ENCODE measurements around the gene ELL. TPM values are rescaled to one million over a fixed set of nuclear protein-coding genes. Genes with fewer than 3 reads are reported as not detected.

Gene ELL
- polyA plus RNA-seq, 1 of the 3 experiments (the other 2 are of a cell fraction) = 7.4 TPM

- no peak for TF ChIP-seq CTCF (IDR thresholded peaks at IDR 0.05)
- TF ChIP-seq USF1 (IDR thresholded peaks at IDR 0.05; ENCODE audit: borderline replicate concordance, low read depth) = no peak
- no peak for TF ChIP-seq MAX (IDR thresholded peaks at IDR 0.05; ENCODE audit: low read depth)
- no peak for TF ChIP-seq CHD2 (IDR thresholded peaks at IDR 0.05; ENCODE audit: low read length, partially characterized antibody)
- no peak for TF ChIP-seq IRF3 (IDR thresholded peaks at IDR 0.05; ENCODE audit: low read depth, low read length)
Observed at GRCh38 chr19:18438331-18439024, 83.4 kb downstream of the ELL start (continued).

- CTCF ChIA-PET = interaction anchor here (0.6 to 3.9 kb wide), 7 partner anchors 11 to 583 kb away, joined by 3 to 30 read pairs (median 4); no protein-coding TSS in a partner anchor
- DNase-seq = peak; percentile 94
- no peaks in the 10 kb centered on the region for H3K9me2 ChIP-seq
- peaks cover 0 to 25% of the 10 kb centered on the region in 2 experiments; a peak in 2 of 4 replicates for H3K4me1 ChIP-seq (ENCODE audit: control insufficient read depth in 1 of 2, insufficient read depth in 2 of 2, low read depth in 1 of 2, low read length in 1 of 2)
- peaks cover 19% of the 10 kb centered on the region for H3F3A ChIP-seq (replicated peaks; ENCODE audit: insufficient read depth)
- H3K4me2 ChIP-seq = peak within 1 kb of the TSS; percentile 87
- no peaks in the 10 kb centered on the region for H3K79me2 ChIP-seq (ENCODE audit: insufficient read depth)
- 38% methylated on average over 10 of the region's 99 CpGs for WGBS (ENCODE audit: low lambda C conversion rate)
- H3K9me3 ChIP-seq = no peaks in the 10 kb centered on the region
- peak within 1 kb of the TSS; percentile 62 to 65 for H3K4me3 ChIP-seq (ENCODE audit: low read depth in 2 of 2, low read length in 1 of 2)
- H4K20me1 ChIP-seq (ENCODE audit: insufficient read depth) = no peaks in the 10 kb centered on the region
- POLR2A ChIA-PET = interaction anchor here (0.9 kb wide), 1 partner anchor 21 kb away, joined by 3 read pairs; no protein-coding TSS in a partner anchor
- peak within 1 kb of the TSS; percentile 32 to 82; a peak in 3 of 4 replicates for H3K27ac ChIP-seq (ENCODE audit: low read depth in 2 of 2, low read length in 1 of 2)
- H3K36me3 ChIP-seq (replicated peaks in 1 of 2; ENCODE audit: control insufficient read depth in 1 of 2, insufficient read depth in 2 of 2, low read length in 1 of 2) = peaks cover 0 to 3% of the 10 kb centered on the region in 2 experiments
- no peak within 1 kb of the TSS for H2AFZ ChIP-seq (ENCODE audit: low read depth)
- H3K27me3 ChIP-seq (ENCODE audit: insufficient read depth) = no peaks in the 10 kb centered on the region
- H3K9ac ChIP-seq = peak within 1 kb of the TSS; percentile 51
- TF ChIP-seq MXI1 (IDR thresholded peaks at IDR 0.05; ENCODE audit: low read depth, low read length) (peak; percentile 14; the same call in 1 of the 2 replicates), MAX (IDR thresholded peaks at IDR 0.05; ENCODE audit: low read depth) (peak; percentile 60; the same call in 1 of the 2 replicates), RCOR1 (IDR thresholded peaks at IDR 0.05; ENCODE audit: low read length) (no peak)
Observed at GRCh38 chr19:18437491-18438330, 84.2 kb downstream of the ELL start, which contains the start of gene ISYNA1. Gene ISYNA1, minus strand, starts transcription at chr19:18438133. Its CDS starts 154 bp downstream, at chr19:18437979.
